ENCODE data around the gene NAIF1.

DNA sequence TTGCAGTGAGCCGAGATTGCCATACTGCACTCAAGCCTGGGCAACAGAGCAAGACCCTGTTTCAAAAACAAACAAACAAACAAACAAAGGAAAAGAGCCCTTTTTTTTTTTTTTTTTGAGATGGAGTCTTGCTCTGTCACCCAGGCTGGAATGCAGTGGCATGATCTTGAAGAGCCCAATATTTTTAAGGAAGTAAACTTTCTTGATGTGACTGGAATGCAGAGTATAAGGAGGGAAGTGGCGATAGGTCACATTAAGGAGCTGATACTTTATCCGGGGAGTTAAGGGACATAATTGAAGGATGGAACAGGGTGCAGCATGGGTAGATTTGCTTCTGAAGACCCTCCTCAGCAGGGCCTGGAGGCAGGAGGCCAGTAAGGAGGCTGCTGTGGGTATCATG, 13.0 kb downstream of the NAIF1 start:
- TF ChIP-seq, protein P1, sequence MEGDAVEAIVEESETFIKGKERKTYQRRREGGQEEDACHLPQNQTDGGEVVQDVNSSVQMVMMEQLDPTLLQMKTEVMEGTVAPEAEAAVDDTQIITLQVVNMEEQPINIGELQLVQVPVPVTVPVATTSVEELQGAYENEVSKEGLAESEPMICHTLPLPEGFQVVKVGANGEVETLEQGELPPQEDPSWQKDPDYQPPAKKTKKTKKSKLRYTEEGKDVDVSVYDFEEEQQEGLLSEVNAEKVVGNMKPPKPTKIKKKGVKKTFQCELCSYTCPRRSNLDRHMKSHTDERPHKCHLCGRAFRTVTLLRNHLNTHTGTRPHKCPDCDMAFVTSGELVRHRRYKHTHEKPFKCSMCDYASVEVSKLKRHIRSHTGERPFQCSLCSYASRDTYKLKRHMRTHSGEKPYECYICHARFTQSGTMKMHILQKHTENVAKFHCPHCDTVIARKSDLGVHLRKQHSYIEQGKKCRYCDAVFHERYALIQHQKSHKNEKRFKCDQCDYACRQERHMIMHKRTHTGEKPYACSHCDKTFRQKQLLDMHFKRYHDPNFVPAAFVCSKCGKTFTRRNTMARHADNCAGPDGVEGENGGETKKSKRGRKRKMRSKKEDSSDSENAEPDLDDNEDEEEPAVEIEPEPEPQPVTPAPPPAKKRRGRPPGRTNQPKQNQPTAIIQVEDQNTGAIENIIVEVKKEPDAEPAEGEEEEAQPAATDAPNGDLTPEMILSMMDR (conservative IDR thresholded peaks at IDR 0.05) = no peak
- no peak for TF ChIP-seq EZH2 (IDR thresholded peaks at IDR 0.05; ENCODE audit: low read depth)
